Measurements from ENCODE around the gene TRAF2. TPM values are rescaled to one million over a fixed set of nuclear protein-coding genes. Genes with fewer than 3 reads are reported as not detected.

The TRAF2 gene
- total and polyA plus RNA-seq, 2 of the 4 experiments (the other 2 are of a cell fraction), result 6.6 to 12.0 TPM

DNA sequence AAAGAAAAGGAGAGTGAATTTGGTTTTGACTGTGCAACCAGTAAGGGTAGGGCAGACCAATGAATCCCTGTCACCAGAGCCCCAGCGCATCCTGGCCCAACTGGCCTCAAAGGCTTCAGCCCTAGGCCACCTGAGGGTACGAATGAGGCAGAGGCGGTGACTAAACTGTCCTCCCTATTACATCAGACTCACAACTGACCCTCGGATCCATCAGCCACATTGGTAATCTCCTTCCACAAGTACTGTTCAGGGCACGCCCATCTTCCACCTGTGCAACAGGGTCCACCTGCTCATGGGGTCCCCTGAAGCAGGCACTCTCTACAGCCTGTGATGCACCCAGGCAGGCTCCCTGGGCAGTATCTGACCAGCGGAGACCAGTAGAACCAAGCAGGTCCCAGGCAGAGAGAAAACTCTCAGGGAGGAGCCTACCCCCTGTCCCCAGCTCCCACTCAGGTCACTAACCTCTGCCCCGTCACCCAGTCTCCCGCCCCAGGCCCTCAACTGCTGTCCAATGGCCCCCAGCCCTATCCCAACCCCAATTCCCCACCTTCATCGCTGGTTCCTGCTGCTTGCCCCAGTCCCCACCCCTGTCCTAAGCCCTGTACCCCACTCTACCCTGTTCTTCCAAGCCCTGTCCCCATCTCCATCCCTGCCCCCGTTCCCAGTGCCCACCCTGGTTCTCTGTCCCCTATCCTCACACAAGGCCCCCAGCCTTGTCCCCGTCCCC, 21.1 kb upstream of the TRAF2 start:
- Histone ChIP-seq H2BK5ac (ENCODE audit: low read depth, low read length, poor library complexity, severe bottlenecking) (no peak overlapping the region), H3K18ac (ENCODE audit: low read depth, low read length) (no peak overlapping the region), H4K91ac (ENCODE audit: insufficient read depth, low read depth, low read length) (no peak overlapping the region), H2AK5ac (ENCODE audit: low read depth, low read length) (peak overlapping the region; percentile 51), H3K9me1 (ENCODE audit: insufficient read depth, low read length) (peaks cover 5% of the 10 kb centered on the region), H3K56ac (ENCODE audit: extremely low read depth, insufficient read depth, low read length) (no peak overlapping the region), H2AFZ (replicated peaks; ENCODE audit: low read length, poor library complexity) (peak overlapping the region; percentile 7), H3K9ac (ENCODE audit: low read depth, low read length) (peak overlapping the region; percentile 68), H2BK120ac (ENCODE audit: low read depth, low read length) (no peak overlapping the region), H3K27me3 (ENCODE audit: control insufficient read depth, insufficient read depth, low read length) (no peaks in the 10 kb centered on the region), H3K79me1 (ENCODE audit: low read depth in 1 of 2, low read length in 2 of 2) (peaks cover 16 to 48% of the 10 kb centered on the region in 2 experiments), H3K4me2 (ENCODE audit: low read depth, low read length) (peak overlapping the region; percentile 92), H3K4me3 (ENCODE audit: insufficient read depth, low read depth, low read length) (peak overlapping the region; percentile 71), H4K8ac (ENCODE audit: low read depth in 2 of 2, low read length in 2 of 2) (no peak overlapping the region; a peak in 1 of 4 replicates), H3K23ac (ENCODE audit: low read depth, low read length) (peak overlapping the region; percentile 71; the same call in 1 of the 2 replicates), H4K5ac (ENCODE audit: low read depth, low read length) (no peak overlapping the region), H4K20me1 (ENCODE audit: insufficient read depth, low read length) (peaks cover 13% of the 10 kb centered on the region), H2BK20ac (ENCODE audit: low read depth, low read length) (no peak overlapping the region), H2BK15ac (ENCODE audit: low read depth, low read length) (no peak overlapping the region), H3K9me3 (ENCODE audit: control insufficient read depth, insufficient read depth, low read length) (peaks cover 2% of the 10 kb centered on the region; the same call in 1 of the 2 replicates), H3K14ac (replicated peaks; ENCODE audit: low read depth, low read length) (peak overlapping the region; percentile 63), H3K4ac (ENCODE audit: low read depth, low read length) (peak overlapping the region; percentile 59; the same call in 1 of the 2 replicates), H2AK9ac (replicated peaks; ENCODE audit: low read depth, low read length, poor library complexity) (peak overlapping the region; percentile 90), H3K27ac (ENCODE audit: insufficient read depth, low read length) (peak overlapping the region; percentile 76), H3K4me1 (ENCODE audit: control insufficient read depth, insufficient read depth, low read length) (peaks cover 3% of the 10 kb centered on the region), H3K36me3 (ENCODE audit: control insufficient read depth, insufficient read depth, low read length) (peaks cover 37% of the 10 kb centered on the region)
- WGBS, 2 experiments (ENCODE audit: extremely low coverage in 2 of 2, insufficient read length in 1 of 2), result 53% methylated on average over 4 of the region's 11 CpGs; no CpG with 5 or more reads in 1 of the 2 experiments
- ChIA-PET CTCF (no interaction called here), POLR2A (ENCODE audit: unreplicated experiment) (no interaction called here)
- intact Hi-C loops (cut with micrococcal nuclease), result no loop called here
- dilution Hi-C loops (cut with HindIII; ENCODE audit: low sequenced_read_pairs, unreplicated experiment), result no loop called here
- TF ChIP-seq CEBPB (IDR thresholded peaks at IDR 0.05; ENCODE audit: low read depth, low read length) (no peak), MXI1 (IDR thresholded peaks at IDR 0.05; ENCODE audit: borderline replicate concordance, low read depth, low read length) (no peak)
- TF ChIP-seq, protein P1, sequence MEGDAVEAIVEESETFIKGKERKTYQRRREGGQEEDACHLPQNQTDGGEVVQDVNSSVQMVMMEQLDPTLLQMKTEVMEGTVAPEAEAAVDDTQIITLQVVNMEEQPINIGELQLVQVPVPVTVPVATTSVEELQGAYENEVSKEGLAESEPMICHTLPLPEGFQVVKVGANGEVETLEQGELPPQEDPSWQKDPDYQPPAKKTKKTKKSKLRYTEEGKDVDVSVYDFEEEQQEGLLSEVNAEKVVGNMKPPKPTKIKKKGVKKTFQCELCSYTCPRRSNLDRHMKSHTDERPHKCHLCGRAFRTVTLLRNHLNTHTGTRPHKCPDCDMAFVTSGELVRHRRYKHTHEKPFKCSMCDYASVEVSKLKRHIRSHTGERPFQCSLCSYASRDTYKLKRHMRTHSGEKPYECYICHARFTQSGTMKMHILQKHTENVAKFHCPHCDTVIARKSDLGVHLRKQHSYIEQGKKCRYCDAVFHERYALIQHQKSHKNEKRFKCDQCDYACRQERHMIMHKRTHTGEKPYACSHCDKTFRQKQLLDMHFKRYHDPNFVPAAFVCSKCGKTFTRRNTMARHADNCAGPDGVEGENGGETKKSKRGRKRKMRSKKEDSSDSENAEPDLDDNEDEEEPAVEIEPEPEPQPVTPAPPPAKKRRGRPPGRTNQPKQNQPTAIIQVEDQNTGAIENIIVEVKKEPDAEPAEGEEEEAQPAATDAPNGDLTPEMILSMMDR (conservative IDR thresholded peaks at IDR 0.05; ENCODE audit: low read depth, low read length), result no peak
- ATAC-seq (ENCODE audit: low read depth), result no peak
- in situ Hi-C loops (cut with MboI; ENCODE audit: low sequenced_read_pairs), result no loop called here
- BruUV-seq (replicated peaks), result no TSS peak
- DNase-seq, result no peak
